Measurements from ENCODE around the gene C17orf107.

- TF ChIP-seq CTCF (optimal IDR thresholded peaks at IDR 0.05 in 1 of 3, IDR thresholded peaks at IDR 0.05 in 1 of 3, conservative IDR thresholded peaks at IDR 0.05 in 1 of 3; ENCODE audit: extremely low read depth in 1 of 3, insufficient read depth in 2 of 3, low read length in 3 of 3): peak; percentile 20 to 50 (median 40)
- TF ChIP-seq EZH2 (IDR thresholded peaks at IDR 0.05; ENCODE audit: low read length): no peak
These were observed 35.0 kb downstream of the C17orf107 start for GRCh38 chr17:4934173-4934979.

All from keratinocyte (primary cell).